Suppressor macrophage treated with lipopolysaccharide for 1 hour (primary cell): ENCODE data around the gene PTPRN2.

ENCODE experiments used
- DNase-seq, 3 donors: peaks; one replicate each; pipeline ENCODE4 v3.0.0-alpha.2; 2020 to 2022

The PTPRN2 gene

GRCh38 chr7:158002486-158003080 is 585.0 kb downstream of the PTPRN2 start:
- DNase-seq: no peak

- DNase-seq: no peak
Observed at GRCh38 chr7:158001621-158002320, 585.9 kb downstream of the PTPRN2 start.

DNA sequence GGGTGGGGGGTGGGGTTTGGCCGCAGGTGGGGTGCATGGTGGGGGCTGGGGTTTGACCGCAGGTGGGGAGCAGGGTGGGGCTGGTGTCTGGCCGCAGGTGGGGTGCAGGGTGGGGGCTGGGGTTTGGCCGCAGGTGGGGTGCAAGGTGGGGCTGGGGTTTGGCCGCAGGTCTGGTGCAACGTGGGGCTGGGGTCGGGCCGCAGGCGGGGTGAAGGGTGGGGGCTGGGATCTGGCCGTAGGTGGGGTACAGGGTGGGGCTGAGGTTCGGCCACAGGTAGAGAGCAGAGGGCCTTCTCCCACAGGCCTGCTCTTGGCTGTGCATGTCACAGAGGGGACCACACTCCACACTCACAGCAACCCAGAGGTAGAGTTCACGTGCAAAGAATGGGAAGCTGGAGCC is 586.6 kb downstream of the PTPRN2 start:
- no peak for DNase-seq

- no peak for DNase-seq
Observed at GRCh38 chr7:158000160-158000559, 587.5 kb downstream of the PTPRN2 start.

DNA sequence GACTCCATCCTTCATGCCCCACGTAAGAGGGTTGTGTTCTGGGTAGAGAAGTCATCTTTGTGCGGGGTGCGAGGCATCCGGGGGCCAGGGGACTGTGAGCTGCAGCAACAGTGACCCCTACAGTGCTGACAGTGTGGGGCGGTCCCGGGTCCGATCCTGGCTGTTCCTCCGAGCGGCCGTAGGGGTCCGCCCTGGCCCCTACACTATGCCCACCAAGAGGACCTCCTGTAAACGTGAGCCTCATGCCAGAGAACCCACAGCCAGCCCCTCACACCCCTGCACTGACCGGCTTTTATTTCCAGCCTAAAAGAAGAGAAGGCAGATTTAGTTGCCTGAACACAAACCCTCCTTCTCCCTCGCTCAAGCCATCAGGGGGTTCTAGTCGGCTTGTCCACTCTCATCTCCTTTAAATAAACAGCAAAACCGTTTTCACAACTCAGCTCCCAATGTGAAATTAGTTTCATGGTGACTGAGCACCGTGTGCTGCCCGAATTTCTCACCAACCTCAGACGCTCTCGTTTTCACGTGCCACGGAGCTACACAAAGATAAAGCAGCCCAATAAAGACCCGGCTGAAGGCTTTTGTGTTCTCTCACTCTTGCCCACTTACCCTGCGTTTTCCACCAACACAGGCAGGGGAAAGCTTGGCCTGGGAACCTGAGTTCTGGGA is 588.6 kb downstream of the PTPRN2 start:
- DNase-seq: no peak

- DNase-seq: no peak
Observed at GRCh38 chr7:157997471-157997870, 590.2 kb downstream of the PTPRN2 start.

- no peak for DNase-seq
Observed at GRCh38 chr7:157997080-157997440, 590.6 kb downstream of the PTPRN2 start.

DNA sequence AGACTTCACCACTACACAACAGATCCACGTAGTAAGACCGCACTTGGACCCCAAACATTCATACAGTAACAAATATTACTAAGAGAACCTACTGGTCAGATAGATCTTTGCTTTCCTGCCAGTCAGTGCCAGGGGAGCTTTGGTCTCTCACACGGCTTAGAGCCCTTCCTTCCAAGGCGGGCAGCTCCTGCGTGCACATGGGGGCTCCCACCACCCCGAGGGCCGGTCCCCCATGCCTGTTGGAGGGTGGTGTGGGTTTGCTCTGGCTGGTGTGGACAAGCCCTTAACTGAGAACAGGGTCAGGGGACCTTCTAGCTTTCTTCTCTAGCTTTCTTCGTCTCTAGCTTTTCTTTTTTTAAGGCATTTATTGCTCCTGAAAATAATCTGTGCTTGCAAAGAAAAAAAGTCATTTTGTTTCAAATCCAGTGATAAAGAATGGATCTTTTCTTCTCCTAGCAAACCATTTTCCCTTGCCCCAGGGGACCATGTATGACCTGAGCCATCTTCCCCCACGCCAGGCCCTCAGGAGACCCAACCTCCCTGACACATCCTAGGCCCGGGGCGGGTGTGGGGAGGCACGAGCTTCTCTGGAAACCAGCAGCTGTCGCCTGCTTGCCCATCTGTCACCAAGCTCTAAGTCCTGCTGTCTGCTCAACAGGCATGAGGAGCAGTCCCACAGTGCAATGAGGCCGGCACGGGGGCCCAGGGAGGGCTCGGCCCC is 591.1 kb downstream of the PTPRN2 start:
- DNase-seq: no peak

- DNase-seq: no peak
Observed at GRCh38 chr7:157995815-157996214, 591.8 kb downstream of the PTPRN2 start.

DNA sequence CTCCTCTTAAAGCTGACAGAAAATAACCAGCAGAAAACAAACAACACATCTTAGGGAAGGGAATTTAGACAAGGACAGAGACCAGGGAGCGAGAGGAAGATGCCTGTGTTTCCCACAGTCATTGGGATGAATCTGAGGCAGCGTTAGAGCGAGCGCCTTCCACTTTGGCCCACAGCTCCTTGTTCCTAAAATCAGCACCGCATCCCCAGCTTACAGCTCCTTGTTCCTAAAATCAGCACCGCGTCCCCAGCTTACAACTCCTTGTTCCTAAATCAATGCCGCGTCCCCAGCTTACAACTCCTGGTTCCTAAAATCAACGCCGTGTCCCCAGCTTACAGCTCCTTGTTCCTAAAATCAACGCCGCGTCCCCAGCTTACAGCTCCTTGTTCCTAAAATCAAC is 593.3 kb downstream of the PTPRN2 start:
- no peak for DNase-seq

- DNase-seq: no peak
Observed at GRCh38 chr7:157993406-157994105, 594.1 kb downstream of the PTPRN2 start.

- no peak for DNase-seq
Observed at GRCh38 chr7:157992511-157993160, 595.0 kb downstream of the PTPRN2 start.

- no peak for DNase-seq
Observed at GRCh38 chr7:157991761-157992160, 595.9 kb downstream of the PTPRN2 start.

GRCh38 chr7:157991351-157991750 is 596.3 kb downstream of the PTPRN2 start:
- DNase-seq: no peak

DNA sequence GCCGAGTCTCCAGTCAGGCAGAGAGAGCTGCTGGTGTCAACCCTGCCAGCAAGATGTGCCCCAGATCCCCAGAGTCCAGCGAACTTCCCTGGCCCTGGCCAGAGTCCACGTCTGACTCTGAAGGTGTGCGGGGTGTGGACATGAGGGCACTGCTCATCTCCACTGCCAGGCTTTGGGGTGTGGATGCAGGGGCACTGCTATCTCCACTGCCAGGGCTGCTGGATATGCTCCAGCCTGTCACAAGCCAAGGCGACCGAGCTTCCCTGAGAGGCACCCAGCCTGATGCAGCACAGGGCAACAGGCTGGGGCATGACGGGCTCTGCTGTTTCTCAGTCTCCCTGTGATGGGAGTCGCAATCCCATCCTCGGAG is 596.8 kb downstream of the PTPRN2 start:
- no peak for DNase-seq

DNA sequence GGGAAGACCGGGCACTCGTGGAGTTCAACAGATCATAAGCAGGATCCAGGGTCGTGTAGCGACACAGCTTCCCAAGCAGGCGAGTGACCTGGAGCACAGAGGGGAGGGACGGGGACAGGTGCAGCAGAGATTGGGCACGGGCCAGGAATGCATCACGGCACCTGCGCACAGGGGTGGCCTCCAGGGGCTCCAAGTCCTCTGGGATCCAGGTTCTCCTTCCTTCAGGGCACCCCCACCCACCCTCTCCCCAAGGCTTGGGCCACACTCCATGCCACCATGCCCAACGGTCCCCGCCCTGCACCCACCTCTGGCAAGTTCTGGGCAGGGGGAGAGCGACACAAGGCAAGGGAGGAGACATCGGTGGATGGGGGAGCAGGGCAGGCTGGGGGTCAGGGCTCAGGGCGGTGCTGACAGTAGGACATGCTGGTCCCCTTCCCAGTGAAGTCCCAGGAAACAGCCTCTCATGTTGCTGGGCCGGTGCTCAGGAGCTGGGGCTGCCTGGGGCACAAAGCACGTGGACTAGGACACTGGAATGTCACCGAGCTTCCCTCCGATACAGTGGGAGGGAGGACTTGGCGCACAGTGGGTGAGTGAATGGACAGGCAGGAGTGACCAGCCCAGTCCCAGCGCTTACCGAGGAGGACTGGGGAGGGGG is 597.3 kb downstream of the PTPRN2 start:
- no peak for DNase-seq

DNA sequence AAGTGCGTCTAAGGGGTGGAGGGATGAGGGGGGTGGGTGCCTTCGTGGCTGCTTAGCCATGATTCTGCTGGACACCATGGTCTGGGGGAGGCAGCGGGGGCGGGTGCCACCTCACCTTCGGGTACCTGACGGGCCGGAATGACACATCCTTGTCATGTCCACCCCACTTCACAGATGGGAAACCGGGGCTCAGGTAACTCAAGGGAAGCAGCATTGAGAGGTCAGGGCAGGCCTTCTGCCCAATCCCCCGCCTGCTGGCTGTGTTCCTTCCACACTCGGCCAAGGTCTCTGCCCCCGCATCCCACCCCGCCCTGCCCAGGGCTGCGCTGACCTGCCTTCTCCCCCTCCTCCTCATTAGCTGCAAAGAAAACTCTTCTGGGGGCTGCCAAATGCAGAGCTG is 598.0 kb downstream of the PTPRN2 start:
- DNase-seq: no peak

- no peak for DNase-seq
Observed at GRCh38 chr7:157987906-157988305, 599.7 kb downstream of the PTPRN2 start.

- no peak for DNase-seq
Observed at GRCh38 chr7:157986051-157986450, 601.6 kb downstream of the PTPRN2 start.

DNA sequence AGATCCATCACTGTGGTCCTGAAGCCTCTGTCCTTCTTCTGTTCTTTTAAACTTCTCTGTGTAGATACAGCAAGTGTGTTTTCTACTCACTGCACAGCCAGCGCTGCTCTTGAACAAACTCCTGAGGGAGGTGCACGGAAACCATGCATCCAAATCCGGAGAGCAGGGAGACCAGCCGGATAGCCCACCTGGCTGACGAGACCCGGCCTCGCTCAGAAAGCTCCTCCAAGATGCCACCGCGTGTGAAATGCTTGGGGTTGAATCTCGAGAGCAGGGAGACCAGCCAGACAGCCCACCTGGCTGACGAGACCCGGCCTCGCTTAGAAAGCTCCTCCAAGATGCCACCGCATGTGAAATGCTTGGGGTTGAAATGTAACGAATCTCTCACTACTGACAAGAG is 602.0 kb downstream of the PTPRN2 start:
- DNase-seq: no peak

DNA sequence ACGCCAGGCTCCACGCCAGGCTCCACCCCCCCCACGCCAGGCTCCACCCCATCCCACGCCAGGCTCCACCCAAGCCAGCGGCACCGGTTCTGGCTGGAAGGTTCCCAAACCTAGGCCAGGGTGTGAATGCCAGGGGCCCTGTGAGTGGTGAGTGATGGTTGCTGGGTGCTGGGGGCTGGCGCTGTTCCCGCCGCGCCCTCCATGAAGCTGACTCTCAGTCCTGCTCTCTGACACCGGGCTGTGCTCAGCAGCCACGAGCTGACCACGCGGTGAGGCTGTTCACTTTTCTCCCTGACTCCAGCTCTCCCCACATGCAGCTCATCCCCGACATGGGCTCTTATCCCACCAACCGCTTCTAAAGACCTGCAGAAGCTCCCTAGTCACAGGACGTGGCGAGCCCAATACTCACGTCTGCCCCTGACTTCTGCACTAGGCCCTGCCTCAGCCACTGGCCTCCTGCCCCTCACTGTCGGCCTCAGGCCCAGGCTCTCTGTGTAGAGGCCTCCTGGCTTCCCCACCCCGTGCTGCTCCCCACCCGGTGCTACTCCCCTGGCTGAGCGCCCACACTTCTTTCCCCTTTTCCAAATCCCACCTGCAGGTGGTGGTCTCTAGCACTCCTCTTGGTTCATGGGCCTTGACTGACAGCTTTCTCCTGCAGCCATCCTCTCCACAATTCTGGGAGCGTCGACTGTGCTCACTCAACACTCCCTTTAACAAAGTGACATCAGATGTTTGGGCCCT is 603.0 kb downstream of the PTPRN2 start:
- DNase-seq: no peak
